Mucosa of rectum (tissue), 2 donors: Measurements from ENCODE around the gene NLRP12.
"Not testable (repeated sequence)": the region's sequence is repeated elsewhere in the genome, so short reads cannot be mapped to it uniquely, and the experiment has no call there.

ENCODE experiments used
- H3K27ac ChIP-seq, 2 donors: one replicate each; pipeline ENCODE4 v1.7.0; 2013; ENCODE audit warnings: inconsistent platforms in 2 of 2, low read depth in 2 of 2, low read length in 2 of 2
- H3K27me3 ChIP-seq, 2 donors: one replicate each; pipeline ENCODE4 v1.7.0; 2013; ENCODE audit warnings: low read length in 2 of 2; ENCODE audit not compliant: control insufficient read depth in 2 of 2, insufficient read depth in 2 of 2
- H3K36me3 ChIP-seq, 2 donors: one replicate each; pipeline ENCODE4 v1.7.0; 2013; ENCODE audit warnings: low read length in 2 of 2; ENCODE audit not compliant: control insufficient read depth in 2 of 2, insufficient read depth in 2 of 2
- H3K4me1 ChIP-seq, 2 donors: one replicate each; pipeline ENCODE4 v1.7.0; 2013; ENCODE audit warnings: low read length in 2 of 2, mild to moderate bottlenecking in 1 of 2; ENCODE audit not compliant: control insufficient read depth in 2 of 2, insufficient read depth in 2 of 2
- H3K4me3 ChIP-seq, 2 donors: one replicate each; pipeline ENCODE4 v1.7.0; 2013; ENCODE audit warnings: low read length in 2 of 2
- H3K9ac ChIP-seq, 2 donors: one replicate each; pipeline ENCODE4 v1.7.0; 2013; ENCODE audit warnings: low read length in 2 of 2, low read depth in 1 of 2, mild to moderate bottlenecking in 1 of 2
- H3K9me3 ChIP-seq, 2 donors: one replicate each; pipeline ENCODE4 v1.7.0; 2013; ENCODE audit warnings: low read length in 2 of 2; ENCODE audit not compliant: control insufficient read depth in 2 of 2
- donor health status: healthy.
- donor health status: Normal muscosa, but diverticular disease.

NLRP12 gene, protein sequence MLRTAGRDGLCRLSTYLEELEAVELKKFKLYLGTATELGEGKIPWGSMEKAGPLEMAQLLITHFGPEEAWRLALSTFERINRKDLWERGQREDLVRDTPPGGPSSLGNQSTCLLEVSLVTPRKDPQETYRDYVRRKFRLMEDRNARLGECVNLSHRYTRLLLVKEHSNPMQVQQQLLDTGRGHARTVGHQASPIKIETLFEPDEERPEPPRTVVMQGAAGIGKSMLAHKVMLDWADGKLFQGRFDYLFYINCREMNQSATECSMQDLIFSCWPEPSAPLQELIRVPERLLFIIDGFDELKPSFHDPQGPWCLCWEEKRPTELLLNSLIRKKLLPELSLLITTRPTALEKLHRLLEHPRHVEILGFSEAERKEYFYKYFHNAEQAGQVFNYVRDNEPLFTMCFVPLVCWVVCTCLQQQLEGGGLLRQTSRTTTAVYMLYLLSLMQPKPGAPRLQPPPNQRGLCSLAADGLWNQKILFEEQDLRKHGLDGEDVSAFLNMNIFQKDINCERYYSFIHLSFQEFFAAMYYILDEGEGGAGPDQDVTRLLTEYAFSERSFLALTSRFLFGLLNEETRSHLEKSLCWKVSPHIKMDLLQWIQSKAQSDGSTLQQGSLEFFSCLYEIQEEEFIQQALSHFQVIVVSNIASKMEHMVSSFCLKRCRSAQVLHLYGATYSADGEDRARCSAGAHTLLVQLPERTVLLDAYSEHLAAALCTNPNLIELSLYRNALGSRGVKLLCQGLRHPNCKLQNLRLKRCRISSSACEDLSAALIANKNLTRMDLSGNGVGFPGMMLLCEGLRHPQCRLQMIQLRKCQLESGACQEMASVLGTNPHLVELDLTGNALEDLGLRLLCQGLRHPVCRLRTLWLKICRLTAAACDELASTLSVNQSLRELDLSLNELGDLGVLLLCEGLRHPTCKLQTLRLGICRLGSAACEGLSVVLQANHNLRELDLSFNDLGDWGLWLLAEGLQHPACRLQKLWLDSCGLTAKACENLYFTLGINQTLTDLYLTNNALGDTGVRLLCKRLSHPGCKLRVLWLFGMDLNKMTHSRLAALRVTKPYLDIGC

GRCh38 chr19:53824134-53824611 is at the start of gene NLRP12:
Gene NLRP12, minus strand, starts transcription at chr19:53824314. Its CDS starts 140 bp downstream, at chr19:53824174.
- H3K9me3 ChIP-seq, result no peaks in the 10 kb centered on the region
- H3K27me3 ChIP-seq, result peaks cover 0 to 3% of the 10 kb centered on the region in 2 donors
- H3K9ac ChIP-seq, result no peak within 1 kb of the TSS
- peak within 1 kb of the TSS in 1 of 2 donors; percentile 44 for H3K4me3 ChIP-seq
- no peak within 1 kb of the TSS for H3K27ac ChIP-seq
- H3K4me1 ChIP-seq, result no peaks in the 10 kb centered on the region
- H3K36me3 ChIP-seq, result no peaks in the 10 kb centered on the region

DNA sequence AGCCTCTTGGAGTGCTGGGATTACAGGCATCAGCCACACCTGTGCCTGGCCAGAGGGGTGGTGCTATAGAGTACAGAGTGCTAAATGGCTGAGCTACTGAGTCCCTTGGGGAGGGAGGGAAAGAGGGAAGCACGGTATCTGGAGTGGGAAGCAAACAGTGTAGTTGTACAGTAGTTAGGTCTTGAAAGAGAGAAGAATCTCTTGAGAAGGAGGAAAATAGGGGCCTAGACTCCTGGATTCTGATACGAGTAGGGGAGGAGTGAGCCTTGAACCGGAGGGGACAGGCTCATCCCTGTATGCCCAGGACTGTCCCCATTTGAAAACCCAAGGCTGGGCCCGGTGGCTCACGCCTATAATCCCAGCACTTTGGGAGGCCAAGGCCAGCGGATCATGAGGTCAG is 48.6 kb upstream of the NLRP12 start:
- no peaks in the 10 kb centered on the region for H3K9me3 ChIP-seq
- no peak overlapping the region for H3K27ac ChIP-seq
- H3K36me3 ChIP-seq, result peaks cover 17 to 19% of the 10 kb centered on the region in 2 donors

GRCh38 chr19:53871454-53871853 is 47.3 kb upstream of the NLRP12 start:
- Histone ChIP-seq H3K4me3 (no peak overlapping the region), H3K27ac (peak overlapping the region in 1 of 2 donors; percentile 40), H3K4me1 (peaks cover 13 to 27% of the 10 kb centered on the region in 2 donors), H3K36me3 (peaks cover 17 to 19% of the 10 kb centered on the region in 2 donors), H3K27me3 (no peaks in the 10 kb centered on the region), H3K9ac (no peak overlapping the region), H3K9me3 (no peaks in the 10 kb centered on the region)

More for the DNA sequence above, 48.6 kb upstream of the NLRP12 start:
- peaks cover 5 to 19% of the 10 kb centered on the region in 2 donors for H3K4me1 ChIP-seq
- H3K4me3 ChIP-seq, result no peak overlapping the region
- no peaks in the 10 kb centered on the region for H3K27me3 ChIP-seq
- no peak overlapping the region for H3K9ac ChIP-seq

DNA sequence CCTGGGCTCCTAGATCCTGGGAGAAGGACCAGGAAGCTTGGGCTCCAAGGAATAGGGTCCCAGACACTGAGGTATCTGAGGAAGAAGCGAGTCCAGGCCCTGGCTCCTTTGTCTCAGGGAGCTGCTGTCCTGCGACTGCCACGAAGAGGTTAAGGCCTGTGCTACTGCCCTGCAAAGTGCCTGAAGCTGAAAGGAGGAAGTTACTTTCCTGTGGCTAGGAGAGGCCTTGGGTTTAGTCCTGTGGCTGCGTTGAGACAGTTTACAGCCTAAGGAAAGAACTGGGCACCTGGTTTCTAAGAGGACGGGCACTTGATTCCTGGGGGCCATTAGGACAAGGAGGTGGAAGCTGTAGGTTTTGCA is 46.4 kb upstream of the NLRP12 start:
- peak overlapping the region; percentile 52 to 67 for H3K9ac ChIP-seq
- peaks cover 22 to 33% of the 10 kb centered on the region in 2 donors for H3K4me1 ChIP-seq
- peak overlapping the region; percentile 56 to 69 for H3K4me3 ChIP-seq
- no peaks in the 10 kb centered on the region for H3K9me3 ChIP-seq
- peak overlapping the region; percentile 95 to 96 for H3K27ac ChIP-seq
- no peaks in the 10 kb centered on the region for H3K27me3 ChIP-seq
- peaks cover 17% of the 10 kb centered on the region in 2 donors for H3K36me3 ChIP-seq

DNA sequence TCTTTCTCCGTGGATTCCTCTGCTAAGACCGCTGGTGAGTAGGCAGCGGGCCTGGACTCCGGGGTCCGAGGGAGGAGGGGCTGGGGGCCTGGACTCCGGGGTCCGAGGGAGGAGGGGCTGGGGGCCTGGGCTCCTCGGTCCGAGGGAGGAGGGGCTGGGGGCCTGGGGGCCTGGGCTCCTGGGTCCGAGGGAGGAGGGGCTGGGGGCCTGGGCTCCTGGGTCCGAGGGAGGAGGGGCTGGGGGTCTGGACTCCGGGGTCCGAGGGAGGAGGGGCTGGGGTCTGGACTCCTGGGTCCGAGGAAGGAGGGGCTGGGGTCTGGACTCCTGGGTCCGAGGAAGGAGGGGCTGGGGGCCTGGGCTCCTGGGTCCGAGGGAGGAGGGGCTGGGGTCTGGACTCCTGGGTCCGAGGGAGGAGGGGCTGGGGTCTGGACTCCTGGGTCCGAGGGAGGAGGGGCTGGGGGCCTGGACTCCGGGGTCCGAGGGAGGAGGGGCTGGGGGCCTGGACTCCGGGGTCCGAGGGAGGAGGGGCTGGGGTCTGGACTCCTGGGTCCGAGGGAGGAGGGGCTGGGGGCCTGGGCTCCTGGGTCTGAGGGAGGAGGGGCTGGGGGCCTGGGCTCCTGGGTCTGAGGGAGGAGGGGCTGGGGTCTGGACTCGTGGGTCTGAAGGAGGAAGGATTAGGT is 45.8 kb upstream of the NLRP12 start:
- peak overlapping the region; percentile 95 to 96 for H3K27ac ChIP-seq
- H3K9ac ChIP-seq, result peak overlapping the region; percentile 68 to 86
- peaks cover 21 to 34% of the 10 kb centered on the region in 2 donors for H3K4me1 ChIP-seq
- H3K36me3 ChIP-seq, result peaks cover 16 to 17% of the 10 kb centered on the region in 2 donors
- H3K4me3 ChIP-seq, result peak overlapping the region; percentile 85 to 93
- H3K27me3 ChIP-seq, H3K9me3 ChIP-seq: not testable (repeated sequence)

DNA sequence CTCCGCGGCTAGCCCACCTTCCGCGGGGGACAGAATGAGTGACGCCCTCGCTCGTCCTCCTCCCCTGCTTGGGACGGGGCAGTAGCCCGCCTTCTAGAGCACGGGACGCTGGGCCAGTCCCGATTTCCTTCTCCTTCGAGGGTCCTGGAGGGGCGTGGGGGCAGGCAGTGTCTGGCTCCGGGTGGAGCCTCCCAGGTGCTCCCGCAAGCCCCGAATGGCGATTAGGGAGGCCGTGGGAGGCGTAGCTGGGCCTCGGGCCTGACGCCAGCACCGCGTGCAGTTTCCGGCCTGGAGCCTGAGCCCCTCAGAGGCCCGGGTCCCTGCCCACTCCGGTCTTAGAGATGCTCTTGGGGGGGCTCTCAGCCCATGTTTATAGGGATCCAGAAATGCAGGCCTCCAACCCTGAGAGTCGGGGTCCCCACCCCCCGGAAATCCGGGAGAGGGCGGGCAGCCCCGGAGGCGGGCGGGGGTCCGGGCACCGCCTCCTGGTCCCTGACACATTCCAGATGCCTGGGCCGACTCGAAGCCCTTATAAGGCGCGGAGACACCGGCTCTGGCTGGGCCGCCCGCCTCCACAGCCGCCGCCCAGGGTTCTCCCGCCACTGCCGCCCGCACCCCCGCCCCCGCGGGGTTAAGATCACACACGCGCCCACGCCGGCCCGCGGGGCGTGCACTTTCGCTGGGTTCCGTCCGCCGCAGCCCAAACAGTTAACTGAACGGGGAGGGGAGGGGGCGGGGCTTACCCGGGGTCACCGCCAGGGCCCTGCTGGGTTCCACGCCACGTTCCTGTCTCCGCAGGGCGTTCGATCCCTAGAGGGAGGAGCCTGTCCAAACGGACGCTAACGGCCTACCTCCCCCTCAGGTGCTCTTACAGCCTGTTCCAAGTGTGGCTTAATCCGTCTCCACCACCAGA is 45.0 kb upstream of the NLRP12 start:
- Histone ChIP-seq H3K36me3 (peaks cover 10 to 11% of the 10 kb centered on the region in 2 donors), H3K4me1 (peaks cover 26 to 40% of the 10 kb centered on the region in 2 donors)

DNA sequence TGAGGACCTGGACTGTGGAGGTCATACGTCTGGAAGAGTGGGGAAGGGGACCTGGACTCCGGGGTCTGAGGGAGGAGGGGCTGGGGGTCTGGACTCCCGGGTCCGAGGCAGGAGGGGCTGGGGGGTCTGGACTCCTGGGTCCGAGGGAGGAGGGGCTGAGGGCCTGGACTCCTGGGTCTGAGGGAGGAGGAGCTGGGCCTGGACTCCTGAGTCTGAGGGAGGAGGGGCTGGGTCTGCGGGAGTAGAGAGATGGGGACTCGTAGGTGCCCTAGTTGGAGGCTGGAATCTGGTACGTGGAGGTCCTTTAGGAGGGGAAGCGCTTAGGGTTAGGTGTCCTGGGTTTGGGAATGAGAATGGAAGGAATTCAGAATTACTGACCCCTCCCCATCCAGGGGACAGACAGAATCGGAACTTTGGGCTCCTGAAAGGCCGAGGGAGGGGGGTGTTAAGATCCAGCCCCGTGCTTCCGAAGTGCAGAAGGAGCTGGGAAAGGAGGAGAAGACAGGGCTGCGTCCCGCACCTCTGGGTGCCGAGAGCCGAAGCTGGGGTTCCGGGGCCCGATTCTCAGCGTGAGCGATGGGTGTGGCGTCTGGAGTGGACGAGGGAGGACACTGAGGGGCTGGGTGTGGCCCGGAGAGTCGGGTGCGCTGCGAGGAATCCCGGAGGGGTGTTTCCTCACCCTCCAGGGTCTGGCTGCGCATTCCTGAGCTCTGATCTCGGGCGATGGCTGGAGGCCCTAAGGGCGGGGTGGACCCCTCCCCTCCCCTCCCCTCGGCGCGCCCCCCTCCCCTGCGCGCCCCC is 44.2 kb upstream of the NLRP12 start:
- H3K27ac ChIP-seq, result peak overlapping the region; percentile 95 to 96
- peaks cover 27 to 43% of the 10 kb centered on the region in 2 donors for H3K4me1 ChIP-seq

More for the DNA sequence above, 45.0 kb upstream of the NLRP12 start:
- Histone ChIP-seq H3K4me3 (peak overlapping the region; percentile 85 to 93), H3K9ac (peak overlapping the region; percentile 83 to 86), H3K27ac (peak overlapping the region; percentile 95 to 96), H3K27me3 (no peaks in the 10 kb centered on the region), H3K9me3 (no peaks in the 10 kb centered on the region)

DNA sequence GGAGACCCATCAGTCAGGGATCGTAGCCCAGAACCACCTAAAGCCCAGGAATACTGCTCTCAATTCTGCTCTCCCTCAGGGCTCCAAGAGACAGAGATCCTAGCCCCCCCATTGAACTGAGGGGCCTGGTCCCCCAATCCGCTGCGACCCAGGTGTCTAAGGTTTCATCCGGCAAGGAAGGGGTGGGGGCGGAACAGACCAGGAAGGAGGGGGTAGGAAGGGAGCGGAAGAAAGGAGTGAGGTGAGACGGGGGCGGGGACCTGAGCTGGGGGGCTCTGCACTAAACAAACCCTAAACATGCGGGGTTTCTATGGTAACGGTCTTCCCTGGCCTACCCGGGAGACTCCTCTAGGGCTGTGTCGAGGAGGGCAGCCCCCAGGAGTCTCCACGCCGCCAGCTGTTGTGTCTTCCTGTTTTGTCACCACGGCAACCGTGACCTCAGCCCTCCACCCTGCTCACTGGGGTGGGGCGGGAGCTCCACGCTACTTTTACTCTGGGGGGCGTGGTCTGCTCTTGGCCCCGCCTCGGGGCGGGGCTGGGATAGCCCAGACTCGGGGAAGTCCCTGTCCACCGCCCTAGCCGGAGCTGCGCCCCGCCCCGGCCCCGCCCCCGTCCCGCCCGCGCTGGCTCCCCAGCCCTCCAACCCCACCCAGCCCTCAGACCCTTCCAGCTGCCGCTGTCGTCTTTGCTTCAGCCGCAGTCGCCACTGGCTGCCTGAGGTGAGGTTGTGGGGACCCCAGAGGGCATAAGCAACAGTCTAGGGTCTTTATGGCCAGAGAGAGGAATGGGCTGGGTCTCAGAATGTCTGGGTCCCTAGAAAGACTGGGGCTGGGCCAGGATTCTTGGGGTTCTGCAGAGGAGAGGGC is 43.3 kb upstream of the NLRP12 start, which contains the start of gene MYADM:
MYADM (plus strand) TSS at position 659 of the 866 bp plus-strand sequence. CDS start 5,647 bp downstream, outside the sequence.
- peak within 1 kb of the TSS; percentile 95 to 96 for H3K27ac ChIP-seq
- no peaks in the 10 kb centered on the region for H3K9me3 ChIP-seq
- peaks cover 27 to 43% of the 10 kb centered on the region in 2 donors for H3K4me1 ChIP-seq
- no peaks in the 10 kb centered on the region for H3K36me3 ChIP-seq
- peak within 1 kb of the TSS; percentile 86 to 96 for H3K9ac ChIP-seq
- H3K27me3 ChIP-seq, result no peaks in the 10 kb centered on the region
- H3K4me3 ChIP-seq, result peak within 1 kb of the TSS; percentile 85 to 93

More for the DNA sequence above, 44.2 kb upstream of the NLRP12 start:
- no peaks in the 10 kb centered on the region for H3K9me3 ChIP-seq
- peaks cover under 1 to 3% of the 10 kb centered on the region in 2 donors for H3K36me3 ChIP-seq
- H3K4me3 ChIP-seq, result peak overlapping the region; percentile 85 to 93
- H3K9ac ChIP-seq, result peak overlapping the region; percentile 86 to 96
- H3K27me3 ChIP-seq, result no peaks in the 10 kb centered on the region
